Motor neuron (in vitro differentiated cells): Measurements from ENCODE around the gene ZBTB46. TPM values are rescaled to one million over a fixed set of nuclear protein-coding genes. Genes with fewer than 3 reads are reported as not detected.
"Not testable (repeated sequence)": the region's sequence is repeated elsewhere in the genome, so short reads cannot be mapped to it uniquely, and the experiment has no call there.

Source experiments
- ATAC-seq, 8 experiments: fragments of 200-7000 bp; cut with Tn5 transposase; replicated peaks in 6 of 8; 2 replicates each; pipeline ENCODE4 v1.8.0; 2021; ENCODE audit warnings: mild to moderate bottlenecking in 8 of 8, moderate library complexity in 8 of 8
- H3K27ac ChIP-seq, 2 donors: fragments of 250-450 bp; sonication (Bioruptor Pico); 2 replicates each; pipeline ENCODE4 v1.9.0; 2021; ENCODE audit warnings: antibody characterized with exemption in 2 of 2, mild to moderate bottlenecking in 2 of 2, moderate library complexity in 1 of 2
- H3K4me1 ChIP-seq, 2 donors: fragments of 250-450 bp; sonication (Bioruptor Pico); replicated peaks in 1 of 2; 2 replicates each; pipeline ENCODE4 v1.6.1; 2021; ENCODE audit warnings: antibody characterized with exemption in 2 of 2, mild to moderate bottlenecking in 2 of 2, moderate library complexity in 1 of 2
- H3K4me3 ChIP-seq, 5 donors: fragments of 250-450 bp; sonication (Bioruptor Pico); 2 replicates each; pipeline ENCODE4 v1.9.0; 2021; ENCODE audit warnings: antibody characterized with exemption in 5 of 5, mild to moderate bottlenecking in 5 of 5, moderate library complexity in 4 of 5
- WGBS, 10 experiments: fragments of 450-650 bp; shearing (Covaris generic); methylation state at CpG; one replicate each; pipeline ENCODE4 v1.0.0; 2022; 5-methylcytosine and 5-hydroxymethylcytosine counted together
- in situ Hi-C, 9 experiments: fragments of 400-800 bp; cut with MboI; loops; one replicate each; pipeline ENCODE4 v1.15.0; 2021; ENCODE audit warnings: low sequenced_read_pairs in 9 of 9, low pct_unique_long_range_greater_than_20kb in 2 of 9; ENCODE audit not compliant: unreplicated experiment in 9 of 9
- total RNA-seq, 8 experiments: library from RNA; unstranded; fragments of 300-600 nt; gene quantifications; 2 replicates each; pipeline versions ENCODE4 v1.2.3 to v1.2.4, GENCODE V29; 2022

Gene ZBTB46
- total RNA-seq, 8 experiments from 2014 or later = 2.2 to 23.5 (median 16.2) TPM

GRCh38 chr20:63855363-63856097, 24.5 kb upstream of the ZBTB46 start:
- no CpG with 5 or more reads among the region's 36 CpGs for WGBS, 10 experiments

GRCh38 chr20:63854766-63855362, 23.8 kb upstream of the ZBTB46 start:
- 30% methylated on average over 5 of the region's 26 CpGs; no CpG with 5 or more reads in 9 of the 10 experiments for WGBS, 10 experiments
- ATAC-seq = peak in 7 of 8 experiments; percentile 3 to 45 (median 20)
- H3K4me1 ChIP-seq = peaks cover 47 to 51% of the 10 kb centered on the region in 2 donors
- no peak overlapping the region for H3K4me3 ChIP-seq
- in situ Hi-C loops = loop anchor here in 2 of 9 experiments (25.0 kb wide), 2 partner anchors 93 to 318 kb away; partner anchors contain the start of genes PTK6 (in 1 of the 2) and SRMS (in 1 of the 2)
- peak overlapping the region; percentile 57 to 63 for H3K27ac ChIP-seq

More at GRCh38 chr20:63855363-63856097, 24.5 kb upstream of the ZBTB46 start:
- Histone ChIP-seq H3K4me1 (peaks cover 47 to 51% of the 10 kb centered on the region in 2 donors), H3K4me3 (no peak overlapping the region), H3K27ac (peak overlapping the region; percentile 57 to 63)
- in situ Hi-C loops = loop anchor here in 2 of 9 experiments (25.0 kb wide), 2 partner anchors 93 to 318 kb away; partner anchors contain the start of genes PTK6 (in 1 of the 2) and SRMS (in 1 of the 2)
- ATAC-seq = peak in 5 of 8 experiments; percentile 1 to 28 (median 10)

GRCh38 chr20:63854069-63854765, 23.2 kb upstream of the ZBTB46 start:
- peak in 7 of 8 experiments; percentile 0 to 47 (median 6) for ATAC-seq
- in situ Hi-C loops = loop anchor here in 2 of 9 experiments (25.0 kb wide), 2 partner anchors 92 to 317 kb away; partner anchors contain the start of genes PTK6 (in 1 of the 2) and SRMS (in 1 of the 2)
- WGBS, 10 experiments = 70% methylated on average over 2 of the region's 17 CpGs; no CpG with 5 or more reads in 9 of the 10 experiments
- Histone ChIP-seq H3K27ac (peak overlapping the region; percentile 57 to 63), H3K4me1 (peaks cover 42 to 48% of the 10 kb centered on the region in 2 donors), H3K4me3 (no peak overlapping the region)

- ATAC-seq, H3K27ac ChIP-seq, H3K4me3 ChIP-seq: not testable (repeated sequence)
- peaks cover 38 to 43% of the 10 kb centered on the region in 2 donors for H3K4me1 ChIP-seq
- WGBS, 10 experiments = 80 to 100% (median 90%) methylated on average over 1 to 2 of the region's 4 CpGs; no CpG with 5 or more reads in 7 of the 10 experiments
- in situ Hi-C loops = loop anchor here in 2 of 9 experiments (25.0 kb wide), 2 partner anchors 91 to 316 kb away; partner anchors contain the start of genes PTK6 (in 1 of the 2) and SRMS (in 1 of the 2)
Observed at GRCh38 chr20:63853733-63854068, 22.6 kb upstream of the ZBTB46 start.

GRCh38 chr20:63851548-63851943, 20.5 kb upstream of the ZBTB46 start:
- in situ Hi-C loops = loop anchor here in 2 of 9 experiments (25.0 kb wide), 2 partner anchors 89 to 314 kb away; partner anchors contain the start of genes PTK6 (in 1 of the 2) and SRMS (in 1 of the 2)
- not testable (repeated sequence) for H3K27ac ChIP-seq, H3K4me3 ChIP-seq, ATAC-seq
- 76 to 100% (median 98%) methylated on average over 1 to 8 of the region's 14 CpGs; no CpG with 5 or more reads in 4 of the 10 experiments for WGBS, 10 experiments
- peaks cover 40 to 48% of the 10 kb centered on the region in 2 donors for H3K4me1 ChIP-seq

GRCh38 chr20:63850689-63851547, 19.9 kb upstream of the ZBTB46 start:
- no peak overlapping the region for H3K4me3 ChIP-seq
- in situ Hi-C loops = loop anchor here in 2 of 9 experiments (25.0 kb wide), 2 partner anchors 89 to 314 kb away; partner anchors contain the start of genes PTK6 (in 1 of the 2) and SRMS (in 1 of the 2)
- no peak overlapping the region for H3K27ac ChIP-seq
- peaks cover 43 to 50% of the 10 kb centered on the region in 2 donors for H3K4me1 ChIP-seq
- 61 to 100% (median 89%) methylated on average over 2 to 5 of the region's 27 CpGs; no CpG with 5 or more reads in 5 of the 10 experiments for WGBS, 10 experiments
- no peak for ATAC-seq

- in situ Hi-C loops = no loop called here
- peaks cover 24 to 34% of the 10 kb centered on the region in 2 donors for H3K4me1 ChIP-seq
- peak overlapping the region; percentile 52 to 85 for H3K27ac ChIP-seq
- no peak overlapping the region for H3K4me3 ChIP-seq
- 53 to 94% (median 90%) methylated on average over 2 to 12 of the region's 28 CpGs; no CpG with 5 or more reads in 7 of the 10 experiments for WGBS, 10 experiments
- no peak for ATAC-seq
Observed at GRCh38 chr20:63848003-63848911, 17.2 kb upstream of the ZBTB46 start.

- Histone ChIP-seq H3K27ac (peak overlapping the region; percentile 52 to 85), H3K4me3 (no peak overlapping the region), H3K4me1 (peaks cover 24 to 34% of the 10 kb centered on the region in 2 donors)
- WGBS, 10 experiments = no CpG with 5 or more reads among the region's 16 CpGs
- in situ Hi-C loops = no loop called here
- peak in 7 of 8 experiments; percentile 1 to 25 (median 20) for ATAC-seq
Observed at GRCh38 chr20:63847237-63848002, 16.4 kb upstream of the ZBTB46 start.

GRCh38 chr20:63846888-63847236, 15.8 kb upstream of the ZBTB46 start:
- ATAC-seq = peak in 1 of 8 experiments; percentile 1
- peak overlapping the region; percentile 47 to 85 for H3K27ac ChIP-seq
- H3K4me3 ChIP-seq = no peak overlapping the region
- H3K4me1 ChIP-seq = peaks cover 24 to 34% of the 10 kb centered on the region in 2 donors
- 0% methylated on average over 1 of the region's 3 CpGs; no CpG with 5 or more reads in 9 of the 10 experiments for WGBS, 10 experiments
- in situ Hi-C loops = no loop called here

- WGBS, 10 experiments = 5 to 7% methylated on average over 3 to 4 of the region's 24 CpGs; no CpG with 5 or more reads in 8 of the 10 experiments
- H3K27ac ChIP-seq = peak overlapping the region; percentile 47 to 85
- ATAC-seq = peak; percentile 86 to 94 (median 91)
- H3K4me3 ChIP-seq = peak overlapping the region in 3 of 5 donors; percentile 1 to 26 (median 19)
- H3K4me1 ChIP-seq = peaks cover 24 to 34% of the 10 kb centered on the region in 2 donors
- in situ Hi-C loops = no loop called here
Observed at GRCh38 chr20:63846128-63846771, 15.2 kb upstream of the ZBTB46 start.
